Fibroblast of lung (primary cell): ENCODE measurements around the gene BLOC1S1. TPM values are rescaled to one million over a fixed set of nuclear protein-coding genes. Genes with fewer than 3 reads are reported as not detected.

ENCODE experiments used
- DNase-seq, 2 donors: peaks; one replicate each; pipeline versions ENCODE4 v3.0.0 to v3.0.0-alpha.2; 2010; ENCODE audit warnings: low read depth in 2 of 2
- H2AFZ ChIP-seq: 2 replicates; pipeline ENCODE4 v1.5.1; 2012; ENCODE audit warnings: low read length, control low read depth, inconsistent platforms
- H3K27ac ChIP-seq: 2 replicates; pipeline ENCODE4 v1.5.1; 2011; ENCODE audit warnings: low read length, control low read depth; ENCODE audit not compliant: insufficient read depth
- H3K27me3 ChIP-seq: 2 replicates; pipeline ENCODE4 v1.5.1; 2011; ENCODE audit warnings: mild to moderate bottlenecking, low read length; ENCODE audit not compliant: control insufficient read depth, insufficient read depth
- H3K36me3 ChIP-seq: 2 replicates; pipeline ENCODE4 v1.5.1; 2011; ENCODE audit warnings: low read length; ENCODE audit not compliant: control insufficient read depth, insufficient read depth
- H3K4me1 ChIP-seq: 2 replicates; pipeline ENCODE4 v1.5.1; 2011; ENCODE audit warnings: low read length; ENCODE audit not compliant: control insufficient read depth, insufficient read depth; ENCODE audit errors: extremely low read depth
- H3K4me2 ChIP-seq: 2 replicates; pipeline ENCODE4 v1.5.1; 2011; ENCODE audit warnings: low read length, control low read depth; ENCODE audit not compliant: insufficient read depth; ENCODE audit errors: extremely low read depth
- H3K4me3 ChIP-seq, 4 experiments: fragments of 200-600 bp in 1 of 4; sonication (generic) in 1 of 4; replicated peaks in 1 of 4; 2 replicates each; pipeline ENCODE4 v1.5.1; 2011 to 2016; ENCODE audit warnings: low read length in 4 of 4, low read depth in 3 of 4, mild to moderate bottlenecking in 3 of 4, control low read depth in 2 of 4, inconsistent platforms in 1 of 4, mixed read lengths in 1 of 4; ENCODE audit not compliant: insufficient read depth in 1 of 4; ENCODE audit errors: control extremely low read depth in 1 of 4
- H3K79me2 ChIP-seq: 2 replicates; pipeline ENCODE4 v1.5.1; 2012; ENCODE audit warnings: mild to moderate bottlenecking, low read length, inconsistent platforms; ENCODE audit not compliant: control insufficient read depth, insufficient read depth
- H3K9ac ChIP-seq: 2 replicates; pipeline ENCODE4 v1.5.1; 2011; ENCODE audit warnings: mild to moderate bottlenecking, low read length, control low read depth; ENCODE audit not compliant: insufficient read depth
- H3K9me3 ChIP-seq: 2 replicates; pipeline ENCODE4 v1.5.1; 2012; ENCODE audit warnings: low read depth, low read length; ENCODE audit not compliant: control insufficient read depth, insufficient read depth
- H4K20me1 ChIP-seq: 2 replicates; pipeline ENCODE4 v1.5.1; 2011; ENCODE audit warnings: low read length; ENCODE audit not compliant: control insufficient read depth, insufficient read depth; ENCODE audit errors: extremely low read depth
- EZH2 ChIP-seq: IDR thresholded peaks from 2 replicates; pipeline ENCODE4 v1.5.1; 2012; ENCODE audit warnings: low read length, control low read depth, mild to moderate bottlenecking; ENCODE audit errors: missing control alignments
- polyA plus RNA-seq, 2 donors: library from polyadenylated mRNA; depleted of rRNA in 1 of 2; stranded (reverse) in 1 of 2; unstranded in 1 of 2; fragments of >200 nt; gene quantifications; 2 replicates each; pipeline ENCODE4 v1.2.1, GENCODE V29; 2011 to 2012; ENCODE audit warnings: missing spikeins in 1 of 2
- total RNA-seq: library from RNA; depleted of rRNA; stranded (reverse); fragments of >200 nt; gene quantifications from 2 replicates; pipeline ENCODE4 v1.2.1, GENCODE V29; 2014
- TF ChIP-seq, protein P1 (sequence below), 2 donors: IDR thresholded peaks in 1 of 2; conservative IDR thresholded peaks in 1 of 2; 1 replicate in 1 of 2; 2 replicates in 1 of 2; pipeline ENCODE4 v1.5.1; 2011 to 2012; ENCODE audit warnings: low read length in 2 of 2, control low read depth in 1 of 2, inconsistent platforms in 1 of 2, low read depth in 1 of 2, mild to moderate bottlenecking in 1 of 2

Gene BLOC1S1
- total and polyA plus RNA-seq, 2 donors (not counting 1 experiment from before 2014, with no cell fraction given): 103 to 163 TPM

GRCh38 chr12:55703901-55704761 is 11.7 kb upstream of the BLOC1S1 start:
- DNase-seq: peak; percentile 29 to 59
- H3K79me2 ChIP-seq: peaks cover 28% of the 10 kb centered on the region
- no peaks in the 10 kb centered on the region for H4K20me1 ChIP-seq
- peaks cover 18% of the 10 kb centered on the region for H3K4me1 ChIP-seq
- no peak overlapping the region for H3K4me2 ChIP-seq
- TF ChIP-seq EZH2: no peak
- TF ChIP-seq, protein P1, sequence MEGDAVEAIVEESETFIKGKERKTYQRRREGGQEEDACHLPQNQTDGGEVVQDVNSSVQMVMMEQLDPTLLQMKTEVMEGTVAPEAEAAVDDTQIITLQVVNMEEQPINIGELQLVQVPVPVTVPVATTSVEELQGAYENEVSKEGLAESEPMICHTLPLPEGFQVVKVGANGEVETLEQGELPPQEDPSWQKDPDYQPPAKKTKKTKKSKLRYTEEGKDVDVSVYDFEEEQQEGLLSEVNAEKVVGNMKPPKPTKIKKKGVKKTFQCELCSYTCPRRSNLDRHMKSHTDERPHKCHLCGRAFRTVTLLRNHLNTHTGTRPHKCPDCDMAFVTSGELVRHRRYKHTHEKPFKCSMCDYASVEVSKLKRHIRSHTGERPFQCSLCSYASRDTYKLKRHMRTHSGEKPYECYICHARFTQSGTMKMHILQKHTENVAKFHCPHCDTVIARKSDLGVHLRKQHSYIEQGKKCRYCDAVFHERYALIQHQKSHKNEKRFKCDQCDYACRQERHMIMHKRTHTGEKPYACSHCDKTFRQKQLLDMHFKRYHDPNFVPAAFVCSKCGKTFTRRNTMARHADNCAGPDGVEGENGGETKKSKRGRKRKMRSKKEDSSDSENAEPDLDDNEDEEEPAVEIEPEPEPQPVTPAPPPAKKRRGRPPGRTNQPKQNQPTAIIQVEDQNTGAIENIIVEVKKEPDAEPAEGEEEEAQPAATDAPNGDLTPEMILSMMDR (conservative IDR thresholded peaks at IDR 0.05 in 1 of 2, IDR thresholded peaks at IDR 0.05 in 1 of 2; ENCODE audit: low read depth in 1 of 2, low read length in 2 of 2): no peak
- H3K36me3 ChIP-seq: peaks cover 2% of the 10 kb centered on the region
- H3K27me3 ChIP-seq: no peaks in the 10 kb centered on the region
- H3K9me3 ChIP-seq: no peaks in the 10 kb centered on the region
- no peak overlapping the region for H2AFZ ChIP-seq
- peak overlapping the region in 1 of 4 experiments; percentile 70 for H3K4me3 ChIP-seq
- no peak overlapping the region for H3K27ac ChIP-seq
- H3K9ac ChIP-seq: no peak overlapping the region

- no peak overlapping the region for H3K27ac ChIP-seq
- no peak for DNase-seq
- no peaks in the 10 kb centered on the region for H4K20me1 ChIP-seq
- peak overlapping the region in 3 of 4 experiments; percentile 55 to 70 (median 70) for H3K4me3 ChIP-seq
- peaks cover 28% of the 10 kb centered on the region for H3K79me2 ChIP-seq
- H2AFZ ChIP-seq: no peak overlapping the region
- H3K9ac ChIP-seq: no peak overlapping the region
- peaks cover 23% of the 10 kb centered on the region for H3K4me1 ChIP-seq
- H3K9me3 ChIP-seq: no peaks in the 10 kb centered on the region
- peaks cover 2% of the 10 kb centered on the region for H3K36me3 ChIP-seq
- TF ChIP-seq, protein P1 (conservative IDR thresholded peaks at IDR 0.05 in 1 of 2, IDR thresholded peaks at IDR 0.05 in 1 of 2; ENCODE audit: low read depth in 1 of 2, low read length in 2 of 2): no peak
- no peak for TF ChIP-seq EZH2
- peak overlapping the region; percentile 79 for H3K4me2 ChIP-seq
- H3K27me3 ChIP-seq: no peaks in the 10 kb centered on the region
Measured at GRCh38 chr12:55704824-55705718, 10.8 kb upstream of the BLOC1S1 start.
